ENCODE data around the gene ANKRD23.

The ANKRD23 gene

DNA sequence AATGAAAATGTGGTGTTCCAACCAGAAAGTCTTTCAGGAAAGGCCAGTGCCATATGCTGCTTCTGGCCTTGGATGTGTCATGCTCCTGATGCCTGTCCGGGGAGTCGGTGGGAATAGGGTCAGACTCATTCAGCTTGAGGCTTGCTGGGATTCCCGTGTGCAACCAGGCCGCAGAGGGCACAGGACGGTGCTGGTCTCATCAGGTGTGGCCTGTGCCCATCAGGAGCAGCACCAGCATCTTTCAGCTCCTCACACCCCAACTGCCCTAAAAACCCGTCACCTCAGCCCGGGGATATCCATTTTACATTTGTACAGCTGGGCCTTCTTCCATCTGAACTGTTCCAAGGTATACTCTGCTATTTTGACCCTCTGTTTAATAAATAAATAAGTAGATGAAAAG, 41.1 kb downstream of the ANKRD23 start:
- TF ChIP-seq, protein P1, sequence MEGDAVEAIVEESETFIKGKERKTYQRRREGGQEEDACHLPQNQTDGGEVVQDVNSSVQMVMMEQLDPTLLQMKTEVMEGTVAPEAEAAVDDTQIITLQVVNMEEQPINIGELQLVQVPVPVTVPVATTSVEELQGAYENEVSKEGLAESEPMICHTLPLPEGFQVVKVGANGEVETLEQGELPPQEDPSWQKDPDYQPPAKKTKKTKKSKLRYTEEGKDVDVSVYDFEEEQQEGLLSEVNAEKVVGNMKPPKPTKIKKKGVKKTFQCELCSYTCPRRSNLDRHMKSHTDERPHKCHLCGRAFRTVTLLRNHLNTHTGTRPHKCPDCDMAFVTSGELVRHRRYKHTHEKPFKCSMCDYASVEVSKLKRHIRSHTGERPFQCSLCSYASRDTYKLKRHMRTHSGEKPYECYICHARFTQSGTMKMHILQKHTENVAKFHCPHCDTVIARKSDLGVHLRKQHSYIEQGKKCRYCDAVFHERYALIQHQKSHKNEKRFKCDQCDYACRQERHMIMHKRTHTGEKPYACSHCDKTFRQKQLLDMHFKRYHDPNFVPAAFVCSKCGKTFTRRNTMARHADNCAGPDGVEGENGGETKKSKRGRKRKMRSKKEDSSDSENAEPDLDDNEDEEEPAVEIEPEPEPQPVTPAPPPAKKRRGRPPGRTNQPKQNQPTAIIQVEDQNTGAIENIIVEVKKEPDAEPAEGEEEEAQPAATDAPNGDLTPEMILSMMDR (IDR thresholded peaks at IDR 0.05; ENCODE audit: low read depth, low read length), result no peak
- no peak for TF ChIP-seq EZH2phosphoT487 (IDR thresholded peaks at IDR 0.05; ENCODE audit: low read depth)
- Histone ChIP-seq H3K4me3 (ENCODE audit: low read length) (no peak overlapping the region), H3K9me3 (ENCODE audit: insufficient read depth, low read length) (no peaks in the 10 kb centered on the region), H3K27me3 (ENCODE audit: low read depth, low read length) (no peaks in the 10 kb centered on the region), H3K4me1 (ENCODE audit: low read length) (peaks cover 7% of the 10 kb centered on the region; the same call in 1 of the 2 replicates), H2AFZ (ENCODE audit: low read depth, low read length) (no peak overlapping the region), H3K79me2 (ENCODE audit: low read length) (no peaks in the 10 kb centered on the region), H3K36me3 (replicated peaks; ENCODE audit: low read depth, low read length) (peaks cover 4% of the 10 kb centered on the region), H3K9ac (ENCODE audit: low read length) (no peak overlapping the region), H3K4me2 (ENCODE audit: low read length) (no peak overlapping the region), H4K20me1 (ENCODE audit: insufficient read depth, low read length) (no peaks in the 10 kb centered on the region), H3K27ac (ENCODE audit: low read length) (no peak overlapping the region)

DNA sequence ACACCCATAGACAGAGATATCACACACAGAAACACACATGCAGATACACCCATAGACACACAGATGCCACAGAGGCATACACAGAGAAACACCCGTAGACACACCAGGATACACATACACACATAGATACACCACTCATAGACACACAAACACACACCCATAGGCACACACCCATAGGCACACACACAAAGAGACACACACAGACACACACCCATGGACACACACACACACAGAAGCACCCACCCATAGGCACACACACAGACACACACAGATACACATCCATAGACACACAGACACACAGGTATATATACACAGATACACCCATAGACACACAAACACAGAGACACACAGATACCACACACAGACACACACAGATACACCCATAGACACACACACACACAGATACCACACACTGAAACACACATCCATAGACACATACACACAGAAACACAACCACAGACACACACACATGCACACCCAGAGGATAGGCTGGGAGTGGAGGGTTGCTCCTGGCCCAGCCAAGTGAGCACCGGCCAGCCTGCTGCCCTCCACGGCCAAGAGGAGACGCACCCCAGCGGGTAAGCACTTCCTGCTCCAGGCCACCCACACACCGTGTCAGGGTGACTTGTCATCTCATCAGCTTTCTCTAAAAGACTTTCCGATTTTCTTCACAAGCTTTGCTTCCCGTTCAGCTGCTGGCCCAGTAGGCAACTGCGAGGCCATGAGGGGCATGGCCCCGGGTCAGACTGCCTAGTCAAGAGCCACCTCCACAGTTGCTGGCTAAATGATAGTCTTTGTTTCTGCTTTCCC, 41.8 kb downstream of the ANKRD23 start:
- Histone ChIP-seq H3K27ac (ENCODE audit: low read length) (no peak overlapping the region), H3K36me3 (replicated peaks; ENCODE audit: low read depth, low read length) (peaks cover 4% of the 10 kb centered on the region), H3K4me3 (ENCODE audit: low read length) (no peak overlapping the region), H3K9ac (ENCODE audit: low read length) (no peak overlapping the region), H3K27me3 (ENCODE audit: low read depth, low read length) (no peaks in the 10 kb centered on the region), H3K4me2 (ENCODE audit: low read length) (no peak overlapping the region), H2AFZ (ENCODE audit: low read depth, low read length) (no peak overlapping the region), H3K79me2 (ENCODE audit: low read length) (no peaks in the 10 kb centered on the region), H3K9me3 (ENCODE audit: insufficient read depth, low read length) (no peaks in the 10 kb centered on the region), H4K20me1 (ENCODE audit: insufficient read depth, low read length) (no peaks in the 10 kb centered on the region), H3K4me1 (ENCODE audit: low read length) (peaks cover 7% of the 10 kb centered on the region; the same call in 1 of the 2 replicates)
- no peak for TF ChIP-seq EZH2phosphoT487 (IDR thresholded peaks at IDR 0.05; ENCODE audit: low read depth)
- TF ChIP-seq, protein P1 (IDR thresholded peaks at IDR 0.05; ENCODE audit: low read depth, low read length), result no peak

DNA sequence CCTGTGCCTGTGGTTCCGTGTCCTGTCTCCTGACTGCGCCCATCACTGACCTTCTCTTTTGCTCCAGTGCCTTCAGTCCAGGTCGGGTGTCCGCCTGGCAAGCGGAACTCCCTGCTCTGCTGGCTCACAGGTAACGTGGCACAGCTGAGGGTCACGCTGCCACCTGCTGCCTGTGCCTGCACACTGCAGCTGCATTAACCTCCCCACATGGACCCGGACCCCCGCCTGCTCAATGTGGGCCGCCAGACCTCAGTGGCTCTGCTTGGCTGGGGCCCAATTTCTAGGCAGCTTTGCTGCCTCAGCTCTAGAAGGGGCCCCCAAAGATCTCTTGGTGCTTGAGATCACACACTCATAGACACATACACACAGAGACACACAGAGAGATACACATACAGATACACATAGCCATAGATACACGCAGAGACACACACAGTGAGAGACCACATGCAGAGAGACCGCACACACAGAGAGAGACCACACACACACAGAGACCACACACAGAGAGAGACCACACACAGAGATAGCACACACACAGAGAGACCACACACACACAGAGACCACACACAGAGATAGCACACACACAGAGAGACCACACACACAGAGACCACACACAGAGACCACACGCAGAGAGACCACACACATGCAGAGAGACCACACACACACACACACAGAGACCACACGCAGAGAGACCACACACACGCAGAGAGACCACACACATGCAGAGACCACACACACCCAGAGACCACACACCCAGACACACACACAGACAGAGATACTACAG, 42.6 kb downstream of the ANKRD23 start:
- H3K79me2 ChIP-seq (ENCODE audit: low read length), result no peaks in the 10 kb centered on the region
- H3K27ac ChIP-seq (ENCODE audit: low read length), result no peak overlapping the region
- peak overlapping the region; percentile 66 for H3K4me2 ChIP-seq (ENCODE audit: low read length)
- peaks cover 7% of the 10 kb centered on the region; the same call in 1 of the 2 replicates for H3K4me1 ChIP-seq (ENCODE audit: low read length)
- H2AFZ ChIP-seq (ENCODE audit: low read depth, low read length), result no peak overlapping the region; the same call in 1 of the 2 replicates
- no peaks in the 10 kb centered on the region for H3K9me3 ChIP-seq (ENCODE audit: insufficient read depth, low read length)
- peaks cover 4% of the 10 kb centered on the region for H3K36me3 ChIP-seq (replicated peaks; ENCODE audit: low read depth, low read length)
- H3K4me3 ChIP-seq (ENCODE audit: low read length), result peak overlapping the region; percentile 54
- H3K27me3 ChIP-seq (ENCODE audit: low read depth, low read length), result no peaks in the 10 kb centered on the region
- H3K9ac ChIP-seq (ENCODE audit: low read length), result no peak overlapping the region
- no peaks in the 10 kb centered on the region for H4K20me1 ChIP-seq (ENCODE audit: insufficient read depth, low read length)
- no peak for TF ChIP-seq EZH2phosphoT487 (IDR thresholded peaks at IDR 0.05; ENCODE audit: low read depth)
- TF ChIP-seq, protein P1 (IDR thresholded peaks at IDR 0.05; ENCODE audit: low read depth, low read length), result peak; percentile 87
